ENCODE data around the gene MPI.

Gene MPI

GRCh38 chr15:74904190-74904805 is 14.5 kb downstream of the MPI start:
- peaks cover 52% of the 10 kb centered on the region for H3K36me3 Mint-ChIP-seq (ENCODE audit: low read depth)
- no peaks in the 10 kb centered on the region for H3K9me3 Mint-ChIP-seq
- H3K27ac Mint-ChIP-seq: peak overlapping the region; percentile 96 to 97 (median 96)
- peak overlapping the region; percentile 87 to 98 (median 94) for H3K4me3 Mint-ChIP-seq
- H3K4me1 Mint-ChIP-seq: peaks cover 23% of the 10 kb centered on the region
- H3K27me3 Mint-ChIP-seq (ENCODE audit: low read depth): peaks cover 3% of the 10 kb centered on the region
- no peak for TF ChIP-seq CTCF (IDR thresholded peaks at IDR 0.05; ENCODE audit: unreplicated experiment in 3 of 3)

- H3K27ac Mint-ChIP-seq: peak overlapping the region; percentile 96 to 97 (median 96)
- H3K4me1 Mint-ChIP-seq: peaks cover 23% of the 10 kb centered on the region
- peaks cover 44% of the 10 kb centered on the region for H3K36me3 Mint-ChIP-seq (ENCODE audit: low read depth)
- no peaks in the 10 kb centered on the region for H3K9me3 Mint-ChIP-seq
- peak overlapping the region; percentile 87 to 98 (median 94) for H3K4me3 Mint-ChIP-seq
- H3K27me3 Mint-ChIP-seq (ENCODE audit: low read depth): peaks cover 3% of the 10 kb centered on the region
- TF ChIP-seq CTCF (IDR thresholded peaks at IDR 0.05; ENCODE audit: unreplicated experiment in 3 of 3): no peak
Measured at GRCh38 chr15:74906067-74906449, 16.2 kb downstream of the MPI start.

- H3K27ac Mint-ChIP-seq: peak within 1 kb of the TSS; percentile 96 to 98 (median 97)
- H3K4me1 Mint-ChIP-seq: peaks cover 23% of the 10 kb centered on the region
- H3K27me3 Mint-ChIP-seq (ENCODE audit: low read depth): peaks cover 3% of the 10 kb centered on the region
- peak within 1 kb of the TSS; percentile 94 to 98 (median 94) for H3K4me3 Mint-ChIP-seq
- no peak for TF ChIP-seq CTCF (IDR thresholded peaks at IDR 0.05; ENCODE audit: unreplicated experiment in 3 of 3)
- no peaks in the 10 kb centered on the region for H3K9me3 Mint-ChIP-seq
- H3K36me3 Mint-ChIP-seq (ENCODE audit: low read depth): peaks cover 45% of the 10 kb centered on the region
Measured at GRCh38 chr15:74906450-74907162, 16.8 kb downstream of the MPI start, which contains the start of gene FAM219B. TSS of gene FAM219B (minus strand) at chr15:74906851. CDS start at chr15:74906800, 51 bp downstream.

GRCh38 chr15:74907163-74907870 is 17.5 kb downstream of the MPI start:
- Mint-ChIP-seq H3K36me3 (ENCODE audit: low read depth) (peaks cover 40% of the 10 kb centered on the region), H3K4me1 (peaks cover 23% of the 10 kb centered on the region), H3K9me3 (no peaks in the 10 kb centered on the region), H3K27me3 (ENCODE audit: low read depth) (peaks cover 3% of the 10 kb centered on the region), H3K4me3 (peak overlapping the region; percentile 94 to 98 (median 94)), H3K27ac (peak overlapping the region; percentile 92 to 98 (median 97))
- TF ChIP-seq CTCF (IDR thresholded peaks at IDR 0.05; ENCODE audit: unreplicated experiment in 3 of 3): no peak

- no peaks in the 10 kb centered on the region for H3K9me3 Mint-ChIP-seq
- TF ChIP-seq CTCF (IDR thresholded peaks at IDR 0.05; ENCODE audit: unreplicated experiment in 3 of 3): no peak
- H3K4me3 Mint-ChIP-seq: peak overlapping the region; percentile 42 to 75 (median 54)
- H3K27ac Mint-ChIP-seq: peak overlapping the region in 2 of 3 experiments; percentile 28 to 35
- no peaks in the 10 kb centered on the region for H3K27me3 Mint-ChIP-seq (ENCODE audit: low read depth)
- peaks cover 22% of the 10 kb centered on the region for H3K4me1 Mint-ChIP-seq
- H3K36me3 Mint-ChIP-seq (ENCODE audit: low read depth): peaks cover 37% of the 10 kb centered on the region
Measured at GRCh38 chr15:74908635-74909034, 18.8 kb downstream of the MPI start.

Measured in nephron (organoid).